GM18858 (cell line): ENCODE measurements around the gene SLC39A2.
"Not testable (repeated sequence)": the region's sequence is repeated elsewhere in the genome, so short reads cannot be mapped to it uniquely, and the experiment has no call there.

Experiments
- ATAC-seq: cut with Tn5 transposase; IDR thresholded peaks from one replicate; pipeline ENCODE4 v1.9.1; 2021; ENCODE audit not compliant: unreplicated experiment

The SLC39A2 gene

DNA sequence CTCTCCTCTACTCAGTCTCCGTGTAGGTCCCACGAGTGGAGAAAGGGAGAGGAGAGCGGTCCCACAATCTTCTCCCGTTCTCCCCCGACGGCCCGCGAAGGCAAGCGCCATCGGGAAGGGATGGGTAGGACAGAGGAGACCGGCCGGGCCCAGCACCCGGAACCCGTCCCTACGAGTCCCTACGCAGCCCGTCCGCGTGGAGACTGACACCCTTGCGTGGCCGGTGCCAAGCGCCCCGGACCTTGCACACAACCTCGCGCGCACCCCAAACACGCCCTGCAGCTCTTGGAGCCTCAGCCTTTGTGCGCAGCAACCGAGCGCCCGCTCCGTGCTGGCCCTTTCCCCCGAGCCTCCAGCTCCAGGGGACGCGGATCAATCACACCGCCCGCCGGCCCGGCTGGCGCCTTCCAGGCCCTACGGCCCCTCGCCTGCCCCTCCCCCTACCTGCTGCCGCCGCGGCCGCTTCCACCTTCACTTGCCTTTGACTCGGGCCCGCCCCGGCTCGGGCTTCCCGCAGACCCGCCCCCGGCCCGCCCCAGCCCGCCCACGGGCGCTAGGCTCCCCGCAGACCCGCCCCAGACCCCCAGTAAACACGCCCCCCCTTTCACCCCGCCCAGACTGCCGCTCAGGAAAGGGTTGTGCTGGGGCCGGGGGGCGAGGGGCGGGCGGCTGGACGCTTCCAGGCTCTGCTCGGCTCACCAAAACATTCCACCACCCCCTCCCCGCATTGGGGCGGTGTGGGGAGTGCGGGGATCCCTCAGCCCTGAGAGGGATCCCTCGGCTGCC, 25.7 kb downstream of the SLC39A2 start, which contains the start of gene NDRG2:
Gene NDRG2 (minus strand): TSS at position 477 of the 786 bp plus-strand sequence. CDS start 1,746 bp downstream, outside the sequence.
- ATAC-seq = no peak

- no peak for ATAC-seq
These were observed 26.5 kb downstream of the SLC39A2 start for GRCh38 chr14:21025371-21026273.

DNA sequence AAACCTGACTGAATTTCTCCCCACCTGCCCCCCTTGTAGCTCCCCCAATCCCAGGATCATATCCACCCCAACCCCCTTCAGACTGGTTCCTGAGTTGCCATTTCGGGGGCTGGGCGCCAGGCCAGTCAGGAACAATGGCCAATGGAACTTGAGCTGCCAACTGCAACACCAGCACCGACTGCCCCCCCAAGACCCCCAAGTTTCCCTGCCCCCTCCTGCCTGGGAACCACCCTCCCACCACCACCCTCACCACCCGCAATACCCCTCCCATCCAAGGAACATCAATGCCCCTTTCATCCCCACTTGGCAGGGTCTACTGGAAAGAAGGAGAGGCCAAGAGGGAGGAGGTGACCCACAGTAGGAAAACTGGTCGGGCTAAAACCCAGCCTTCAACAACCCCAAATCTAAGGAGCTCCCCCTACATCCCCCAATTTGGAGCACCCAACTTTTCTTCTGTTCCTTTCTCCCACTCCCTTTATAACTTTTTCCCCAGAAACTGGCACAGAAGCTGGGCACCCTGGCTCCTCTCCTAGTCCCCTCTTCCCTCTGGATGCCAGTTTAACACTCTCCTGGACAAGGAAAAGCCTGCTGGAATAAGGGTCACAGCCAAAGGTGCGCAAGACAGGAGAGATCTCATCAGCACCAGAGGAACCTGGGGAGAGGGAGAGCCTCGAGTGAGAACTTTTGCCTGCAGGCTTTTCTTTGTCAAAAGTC, 27.3 kb downstream of the SLC39A2 start:
- no peak for ATAC-seq

GRCh38 chr14:21026988-21027315, 27.9 kb downstream of the SLC39A2 start:
- ATAC-seq = no peak

DNA sequence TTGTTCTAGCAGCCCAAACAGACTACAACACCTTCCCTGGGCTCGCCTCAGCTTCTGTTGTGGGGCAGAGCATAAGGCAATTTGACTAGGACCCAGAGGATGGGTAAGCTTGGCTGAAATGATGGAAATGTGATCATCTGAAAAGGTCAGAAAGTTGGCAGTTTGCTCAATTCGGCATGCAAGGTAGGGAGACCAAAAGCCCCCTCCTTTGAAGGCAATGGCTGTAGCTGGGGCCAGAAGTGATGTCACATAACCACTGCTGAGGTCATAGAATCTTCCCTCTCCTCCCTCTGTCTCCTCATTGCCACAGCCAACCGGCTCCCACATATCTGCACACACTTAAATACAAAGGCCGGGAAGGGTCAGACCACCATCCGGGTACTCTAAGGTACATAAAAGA, 30.8 kb downstream of the SLC39A2 start, which contains the start of gene TPPP2:
Gene TPPP2 (plus strand): TSS at position 301 of the 400 bp plus-strand sequence. CDS start 365 bp downstream, outside the sequence.
- ATAC-seq = no peak

GRCh38 chr14:21030531-21030930, 31.4 kb downstream of the SLC39A2 start:
- ATAC-seq = no peak

GRCh38 chr14:21032326-21033132, 33.4 kb downstream of the SLC39A2 start:
- ATAC-seq = no peak

GRCh38 chr14:21033133-21033698, 34.1 kb downstream of the SLC39A2 start:
- no peak for ATAC-seq

GRCh38 chr14:21034707-21035106, 35.6 kb downstream of the SLC39A2 start, which contains the start of gene RNASE13:
Gene RNASE13 (minus strand): TSS chr14:21034807. CDS start chr14:21034288, 519 bp downstream.
- no peak for ATAC-seq

DNA sequence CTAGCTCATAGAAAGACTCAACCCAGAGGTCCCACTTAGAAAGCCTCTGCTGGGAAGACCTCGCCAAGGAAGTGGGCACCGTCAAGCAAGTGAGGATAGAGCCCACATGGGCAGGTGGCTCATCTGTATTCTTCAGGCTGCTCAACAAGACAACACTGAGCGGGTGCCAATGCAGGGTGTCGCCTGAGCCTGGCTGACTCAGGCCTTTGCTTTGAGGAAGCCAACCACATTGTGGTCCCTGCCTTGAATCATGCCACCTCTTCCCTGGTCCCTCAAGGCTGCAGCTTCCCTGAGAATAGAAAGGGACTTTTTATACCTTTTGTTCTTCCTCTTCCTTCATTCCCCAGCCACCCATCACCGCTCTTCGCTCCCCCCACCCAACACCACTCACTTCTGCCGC, 37.7 kb downstream of the SLC39A2 start:
- no peak for ATAC-seq

GRCh38 chr14:21037156-21037555, 38.1 kb downstream of the SLC39A2 start:
- no peak for ATAC-seq

DNA sequence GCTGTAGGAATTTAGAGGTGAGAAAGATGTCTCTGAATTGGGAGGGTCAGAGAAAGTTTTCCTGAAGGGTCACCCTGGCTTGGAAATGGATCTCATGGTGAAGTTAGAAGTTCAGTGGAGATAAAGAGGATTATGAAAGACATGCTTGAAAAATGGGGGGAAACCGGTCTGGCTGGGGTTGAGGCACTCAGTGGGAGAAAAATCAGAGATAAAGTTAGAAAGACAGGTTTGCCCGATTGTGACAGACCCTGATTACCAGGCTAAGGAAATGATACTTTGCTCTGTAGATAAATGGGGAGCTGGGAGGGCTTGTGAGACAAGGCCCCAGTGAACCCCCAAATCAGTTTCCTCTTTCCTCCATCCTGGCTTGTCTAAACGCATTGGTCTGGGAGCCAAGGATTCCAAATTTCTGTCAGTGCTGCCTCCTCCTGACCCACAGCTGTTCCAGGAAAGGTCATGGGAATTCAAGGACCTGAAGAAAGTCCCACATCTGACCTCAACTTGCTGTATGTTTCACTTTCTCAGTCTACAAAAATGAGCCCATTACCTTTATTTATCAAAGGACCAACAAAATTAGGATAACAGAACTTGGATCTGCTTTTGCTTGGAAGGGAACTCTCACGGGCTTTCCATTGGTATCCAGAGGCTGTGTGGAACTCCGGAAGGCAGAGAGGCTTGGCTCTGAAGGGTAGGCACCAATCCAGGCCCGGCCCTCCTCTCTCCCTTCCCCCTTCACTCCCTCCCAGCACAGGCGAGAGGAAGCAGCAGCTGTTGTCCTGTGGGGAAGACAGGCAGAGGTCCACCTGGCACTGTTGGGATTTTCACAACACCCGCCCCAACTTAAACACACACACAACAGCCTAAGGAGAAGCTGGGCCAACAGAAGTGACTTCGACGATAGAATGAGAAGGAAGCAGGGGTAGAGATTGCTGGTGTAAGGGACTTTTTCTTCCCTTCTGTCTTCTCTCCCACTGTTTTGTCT, 39.6 kb downstream of the SLC39A2 start:
- ATAC-seq = no peak

- ATAC-seq = no peak
These were observed 40.7 kb downstream of the SLC39A2 start for GRCh38 chr14:21039585-21040369.

DNA sequence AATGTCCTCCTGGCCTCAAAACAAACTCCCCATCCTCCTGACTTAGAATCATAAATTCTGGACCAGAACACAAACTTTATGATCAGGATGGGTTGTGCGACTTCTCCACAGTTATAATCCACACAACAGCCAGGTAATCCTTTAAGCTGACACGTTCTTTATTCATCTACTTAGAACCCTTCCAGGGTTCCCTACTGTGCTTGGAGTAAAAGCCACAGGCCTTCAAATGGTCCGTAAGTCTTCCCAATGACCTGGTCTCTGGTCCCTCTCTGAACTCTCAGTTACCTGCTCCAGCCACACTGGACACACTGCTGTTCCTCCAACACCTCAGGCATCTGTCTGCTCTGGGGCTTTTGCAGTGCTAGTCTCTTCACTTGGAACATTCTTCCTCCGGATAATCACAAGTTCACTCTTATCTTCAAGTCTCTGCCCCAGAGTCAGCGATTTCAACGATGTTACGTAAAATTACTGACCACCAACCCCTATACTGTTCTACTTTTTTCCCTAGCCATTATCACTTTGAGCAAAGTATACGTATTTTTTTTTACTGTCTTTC, 41.4 kb downstream of the SLC39A2 start:
- ATAC-seq = no peak

GRCh38 chr14:21040941-21041340, 41.8 kb downstream of the SLC39A2 start:
- ATAC-seq = not testable (repeated sequence)

- no peak for ATAC-seq
These were observed 42.8 kb downstream of the SLC39A2 start, which contains the start of gene RNASE7 for GRCh38 chr14:21041676-21042433. Gene RNASE7 (plus strand): TSS chr14:21042362. CDS start chr14:21042993, 631 bp downstream.

GRCh38 chr14:21042918-21043317, 43.8 kb downstream of the SLC39A2 start:
- ATAC-seq = no peak
